Fibroblast of lung (primary cell): Measurements from ENCODE around the gene ENG. TPM values are rescaled to one million over a fixed set of nuclear protein-coding genes. Genes with fewer than 3 reads are reported as not detected.

Experiments used
- DNase-seq, 2 donors: peaks; one replicate each; pipeline versions ENCODE4 v3.0.0 to v3.0.0-alpha.2; 2010; ENCODE audit warnings: low read depth in 2 of 2
- H2AFZ ChIP-seq: 2 replicates; pipeline ENCODE4 v1.5.1; 2012; ENCODE audit warnings: low read length, control low read depth, inconsistent platforms
- H3K27ac ChIP-seq: 2 replicates; pipeline ENCODE4 v1.5.1; 2011; ENCODE audit warnings: low read length, control low read depth; ENCODE audit not compliant: insufficient read depth
- H3K27me3 ChIP-seq: 2 replicates; pipeline ENCODE4 v1.5.1; 2011; ENCODE audit warnings: mild to moderate bottlenecking, low read length; ENCODE audit not compliant: control insufficient read depth, insufficient read depth
- H3K36me3 ChIP-seq: 2 replicates; pipeline ENCODE4 v1.5.1; 2011; ENCODE audit warnings: low read length; ENCODE audit not compliant: control insufficient read depth, insufficient read depth
- H3K4me1 ChIP-seq: 2 replicates; pipeline ENCODE4 v1.5.1; 2011; ENCODE audit warnings: low read length; ENCODE audit not compliant: control insufficient read depth, insufficient read depth; ENCODE audit errors: extremely low read depth
- H3K4me2 ChIP-seq: 2 replicates; pipeline ENCODE4 v1.5.1; 2011; ENCODE audit warnings: low read length, control low read depth; ENCODE audit not compliant: insufficient read depth; ENCODE audit errors: extremely low read depth
- H3K4me3 ChIP-seq, 4 experiments: fragments of 200-600 bp in 1 of 4; sonication (generic) in 1 of 4; replicated peaks in 1 of 4; 2 replicates each; pipeline ENCODE4 v1.5.1; 2011 to 2016; ENCODE audit warnings: low read length in 4 of 4, low read depth in 3 of 4, mild to moderate bottlenecking in 3 of 4, control low read depth in 2 of 4, inconsistent platforms in 1 of 4, mixed read lengths in 1 of 4; ENCODE audit not compliant: insufficient read depth in 1 of 4; ENCODE audit errors: control extremely low read depth in 1 of 4
- H3K79me2 ChIP-seq: 2 replicates; pipeline ENCODE4 v1.5.1; 2012; ENCODE audit warnings: mild to moderate bottlenecking, low read length, inconsistent platforms; ENCODE audit not compliant: control insufficient read depth, insufficient read depth
- H3K9ac ChIP-seq: 2 replicates; pipeline ENCODE4 v1.5.1; 2011; ENCODE audit warnings: mild to moderate bottlenecking, low read length, control low read depth; ENCODE audit not compliant: insufficient read depth
- H3K9me3 ChIP-seq: 2 replicates; pipeline ENCODE4 v1.5.1; 2012; ENCODE audit warnings: low read depth, low read length; ENCODE audit not compliant: control insufficient read depth, insufficient read depth
- H4K20me1 ChIP-seq: 2 replicates; pipeline ENCODE4 v1.5.1; 2011; ENCODE audit warnings: low read length; ENCODE audit not compliant: control insufficient read depth, insufficient read depth; ENCODE audit errors: extremely low read depth
- EZH2 ChIP-seq: IDR thresholded peaks from 2 replicates; pipeline ENCODE4 v1.5.1; 2012; ENCODE audit warnings: low read length, control low read depth, mild to moderate bottlenecking; ENCODE audit errors: missing control alignments
- polyA plus RNA-seq, 2 donors: library from polyadenylated mRNA; depleted of rRNA in 1 of 2; stranded (reverse) in 1 of 2; unstranded in 1 of 2; fragments of >200 nt; gene quantifications; 2 replicates each; pipeline ENCODE4 v1.2.1, GENCODE V29; 2011 to 2012; ENCODE audit warnings: missing spikeins in 1 of 2
- total RNA-seq: library from RNA; depleted of rRNA; stranded (reverse); fragments of >200 nt; gene quantifications from 2 replicates; pipeline ENCODE4 v1.2.1, GENCODE V29; 2014
- TF ChIP-seq, protein P1 (sequence below), 2 donors: IDR thresholded peaks in 1 of 2; conservative IDR thresholded peaks in 1 of 2; 1 replicate in 1 of 2; 2 replicates in 1 of 2; pipeline ENCODE4 v1.5.1; 2011 to 2012; ENCODE audit warnings: low read length in 2 of 2, control low read depth in 1 of 2, inconsistent platforms in 1 of 2, low read depth in 1 of 2, mild to moderate bottlenecking in 1 of 2

Gene ENG
- total and polyA plus RNA-seq, 2 donors (not counting 1 experiment from before 2014, with no cell fraction given), result 30.4 to 59.0 TPM

DNA sequence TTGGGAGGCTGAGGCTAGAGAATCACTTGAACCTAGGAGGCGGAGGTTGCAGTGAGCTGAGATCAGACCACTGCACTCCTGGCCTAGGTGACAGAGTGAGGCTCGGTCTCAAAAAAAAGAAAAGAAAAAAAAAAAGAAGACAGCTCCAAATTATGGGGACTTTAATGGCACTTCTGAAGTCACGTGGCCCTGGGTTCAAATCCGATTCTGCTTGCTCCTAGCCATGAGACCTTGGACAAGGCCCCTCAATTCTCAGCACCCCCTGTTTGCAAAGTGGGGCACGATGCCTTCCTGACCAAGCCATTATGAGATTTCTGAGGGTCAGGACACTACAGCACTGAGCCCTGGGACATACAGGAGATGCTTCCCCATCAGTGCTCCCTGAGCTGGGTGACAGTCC is 1.1 kb upstream of the ENG start:
- TF ChIP-seq EZH2, result no peak
- TF ChIP-seq, protein P1, sequence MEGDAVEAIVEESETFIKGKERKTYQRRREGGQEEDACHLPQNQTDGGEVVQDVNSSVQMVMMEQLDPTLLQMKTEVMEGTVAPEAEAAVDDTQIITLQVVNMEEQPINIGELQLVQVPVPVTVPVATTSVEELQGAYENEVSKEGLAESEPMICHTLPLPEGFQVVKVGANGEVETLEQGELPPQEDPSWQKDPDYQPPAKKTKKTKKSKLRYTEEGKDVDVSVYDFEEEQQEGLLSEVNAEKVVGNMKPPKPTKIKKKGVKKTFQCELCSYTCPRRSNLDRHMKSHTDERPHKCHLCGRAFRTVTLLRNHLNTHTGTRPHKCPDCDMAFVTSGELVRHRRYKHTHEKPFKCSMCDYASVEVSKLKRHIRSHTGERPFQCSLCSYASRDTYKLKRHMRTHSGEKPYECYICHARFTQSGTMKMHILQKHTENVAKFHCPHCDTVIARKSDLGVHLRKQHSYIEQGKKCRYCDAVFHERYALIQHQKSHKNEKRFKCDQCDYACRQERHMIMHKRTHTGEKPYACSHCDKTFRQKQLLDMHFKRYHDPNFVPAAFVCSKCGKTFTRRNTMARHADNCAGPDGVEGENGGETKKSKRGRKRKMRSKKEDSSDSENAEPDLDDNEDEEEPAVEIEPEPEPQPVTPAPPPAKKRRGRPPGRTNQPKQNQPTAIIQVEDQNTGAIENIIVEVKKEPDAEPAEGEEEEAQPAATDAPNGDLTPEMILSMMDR (conservative IDR thresholded peaks at IDR 0.05 in 1 of 2, IDR thresholded peaks at IDR 0.05 in 1 of 2; ENCODE audit: low read depth in 1 of 2, low read length in 2 of 2), result no peak
- DNase-seq, result no peak
- H4K20me1 ChIP-seq, result no peaks in the 10 kb centered on the region
- H3K27me3 ChIP-seq, result no peaks in the 10 kb centered on the region
- H2AFZ ChIP-seq, result no peak overlapping the region
- H3K9ac ChIP-seq, result no peak overlapping the region
- no peak overlapping the region for H3K4me2 ChIP-seq
- no peaks in the 10 kb centered on the region for H3K9me3 ChIP-seq
- H3K27ac ChIP-seq, result no peak overlapping the region
- H3K36me3 ChIP-seq, result peaks cover 2% of the 10 kb centered on the region
- peaks cover 40% of the 10 kb centered on the region for H3K79me2 ChIP-seq
- peaks cover 11% of the 10 kb centered on the region for H3K4me1 ChIP-seq
- H3K4me3 ChIP-seq, result no peak overlapping the region

DNA sequence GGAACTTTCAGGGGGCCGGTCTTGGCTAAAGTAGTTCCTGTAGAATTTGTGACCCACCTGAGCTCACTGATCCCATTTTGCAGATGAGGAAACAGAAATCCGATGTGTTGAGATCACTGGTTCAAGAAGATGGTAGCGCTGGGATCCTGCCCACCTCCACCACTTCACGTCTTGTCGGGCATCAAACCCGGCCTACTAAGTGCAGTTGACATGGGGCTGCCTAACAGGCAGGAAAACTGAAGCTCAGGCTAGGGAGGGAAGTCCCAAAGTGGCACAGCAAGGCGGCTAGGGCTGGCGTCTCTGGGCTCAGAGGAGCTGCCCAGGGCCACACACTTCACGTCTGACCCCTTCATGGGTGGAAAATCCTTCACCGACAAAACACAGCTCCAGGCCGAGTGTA is 502 bp upstream of the ENG start:
- no peaks in the 10 kb centered on the region for H3K27me3 ChIP-seq
- H3K4me3 ChIP-seq, result peak overlapping the region in 1 of 4 experiments; percentile 92
- peaks cover 45% of the 10 kb centered on the region for H3K79me2 ChIP-seq
- no peak overlapping the region for H2AFZ ChIP-seq
- peaks cover 2% of the 10 kb centered on the region for H3K36me3 ChIP-seq
- H4K20me1 ChIP-seq, result no peaks in the 10 kb centered on the region
- no peak for TF ChIP-seq EZH2
- TF ChIP-seq, protein P1 (conservative IDR thresholded peaks at IDR 0.05 in 1 of 2, IDR thresholded peaks at IDR 0.05 in 1 of 2; ENCODE audit: low read depth in 1 of 2, low read length in 2 of 2), result no peak
- no peak overlapping the region for H3K4me2 ChIP-seq
- no peak overlapping the region for H3K9ac ChIP-seq
- H3K4me1 ChIP-seq, result peaks cover 11% of the 10 kb centered on the region
- no peak overlapping the region for H3K27ac ChIP-seq
- no peak for DNase-seq
- no peaks in the 10 kb centered on the region for H3K9me3 ChIP-seq

DNA sequence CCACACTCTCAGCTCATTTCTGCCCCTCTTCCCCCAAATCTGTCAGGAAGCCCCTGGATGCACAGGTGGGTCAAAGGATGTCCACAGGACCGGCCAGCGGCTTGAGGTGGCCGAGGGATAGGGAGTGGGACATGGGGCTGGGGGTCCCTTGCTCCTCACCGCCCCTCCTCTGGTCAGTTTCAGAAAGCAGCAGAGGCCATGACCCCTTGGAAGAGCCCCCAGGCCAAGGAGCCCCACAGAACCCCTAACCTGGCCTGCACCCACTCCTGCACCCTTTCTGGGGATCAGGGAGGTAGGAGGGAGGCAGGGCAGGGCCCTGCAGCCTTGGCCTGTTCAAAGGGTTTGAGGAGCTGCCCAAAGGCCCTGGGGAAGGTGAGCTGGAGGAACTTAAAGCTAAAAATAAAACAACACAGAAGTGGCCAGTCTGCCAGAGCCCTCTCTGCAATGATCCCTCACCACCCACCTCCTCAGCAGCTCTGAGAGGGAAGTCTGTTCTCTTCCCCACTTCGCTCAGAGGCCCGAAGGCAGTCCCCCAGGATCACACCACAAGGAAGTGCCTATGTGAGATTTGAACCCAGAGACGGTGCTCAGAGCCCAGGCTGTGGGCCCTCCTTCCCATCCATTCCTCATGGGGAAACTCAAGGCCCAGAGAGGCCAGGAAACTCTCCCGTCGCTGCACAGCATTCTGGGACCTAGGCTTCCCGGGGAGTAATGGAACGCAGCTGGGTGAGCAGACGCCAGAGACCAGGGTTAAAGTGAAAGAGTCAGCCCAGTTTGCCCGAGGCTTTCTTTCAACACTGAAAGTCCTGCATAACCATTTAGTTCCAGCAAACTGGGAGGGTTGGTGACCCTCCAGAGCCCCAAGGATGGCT is 910 bp downstream of the ENG start:
- peaks cover 59% of the 10 kb centered on the region for H3K79me2 ChIP-seq
- no peaks in the 10 kb centered on the region for H4K20me1 ChIP-seq
- H3K27me3 ChIP-seq, result no peaks in the 10 kb centered on the region
- peak overlapping the region; percentile 92 for H3K4me2 ChIP-seq
- peak overlapping the region; percentile 63 for H3K27ac ChIP-seq
- H3K4me1 ChIP-seq, result peaks cover 11% of the 10 kb centered on the region
- peaks cover 7% of the 10 kb centered on the region for H3K36me3 ChIP-seq
- H3K9ac ChIP-seq, result peak overlapping the region; percentile 76
- H3K9me3 ChIP-seq, result no peaks in the 10 kb centered on the region
- no peak overlapping the region for H2AFZ ChIP-seq
- peak overlapping the region; percentile 68 to 92 (median 81) for H3K4me3 ChIP-seq
- peak in 1 of 2 donors; percentile 39 for DNase-seq
- TF ChIP-seq EZH2, result no peak
- TF ChIP-seq, protein P1 (conservative IDR thresholded peaks at IDR 0.05 in 1 of 2, IDR thresholded peaks at IDR 0.05 in 1 of 2; ENCODE audit: low read depth in 1 of 2, low read length in 2 of 2), result no peak
